COLO829 (cell line): Measurements from ENCODE around the gene NT5M.

Experiments
- DNase-seq: peaks from one replicate; pipeline ENCODE4 v3.0.0; 2012; ENCODE audit warnings: low spot score

Gene NT5M

DNA sequence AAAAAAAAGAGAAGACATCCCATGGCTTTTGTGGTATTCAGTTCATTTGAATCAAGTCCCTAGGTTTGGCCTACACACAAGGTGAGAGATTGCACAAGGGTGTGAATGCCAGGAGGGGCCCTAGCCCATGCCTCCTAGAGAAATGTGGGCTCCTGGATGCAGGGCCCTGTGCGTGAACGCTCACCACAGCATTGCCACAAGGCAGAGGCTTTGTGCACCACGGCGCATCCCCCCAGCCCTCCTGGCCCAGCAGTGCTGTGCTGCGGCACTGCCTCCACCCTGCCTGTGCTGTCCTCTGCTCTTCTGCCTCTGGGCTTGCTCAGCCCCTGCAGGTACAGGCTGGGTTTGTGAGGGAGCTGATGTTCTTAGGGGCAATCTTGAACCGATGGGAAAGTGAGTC lies 92.7 kb downstream of the NT5M start:
- DNase-seq: no peak
